H9 (cell line): ENCODE data around the gene RAB15. TPM values are rescaled to one million over a fixed set of nuclear protein-coding genes. Genes with fewer than 3 reads are reported as not detected.

Experiments
- DNase-seq: peaks from one replicate; pipeline ENCODE4 v3.0.0-alpha.2; 2017
- H2AFZ ChIP-seq: one replicate; pipeline ENCODE4 v1.6.1; 2013; ENCODE audit warnings: mild to moderate bottlenecking, low read length, control low read depth, moderate library complexity
- H2AK5ac ChIP-seq: 2 replicates; pipeline ENCODE4 v1.6.1; 2013; ENCODE audit warnings: low read length, control low read depth, mixed read lengths; ENCODE audit not compliant: insufficient read length
- H2BK120ac ChIP-seq: one replicate; pipeline ENCODE4 v1.6.1; 2013; ENCODE audit warnings: low read depth, mild to moderate bottlenecking, low read length, control low read depth, inconsistent platforms; ENCODE audit not compliant: poor library complexity, severe bottlenecking
- H2BK12ac ChIP-seq: 2 replicates; pipeline ENCODE4 v1.6.1; 2013; ENCODE audit warnings: low read length, control low read depth, mixed read lengths, low read depth; ENCODE audit not compliant: insufficient read length
- H2BK15ac ChIP-seq: 2 replicates; pipeline ENCODE4 v1.6.1; 2013; ENCODE audit warnings: low read depth, low read length, control low read depth
- H2BK20ac ChIP-seq: one replicate; pipeline ENCODE4 v1.6.1; 2013; ENCODE audit warnings: low read depth, mild to moderate bottlenecking, low read length, control low read depth, inconsistent platforms; ENCODE audit not compliant: poor library complexity, severe bottlenecking
- H2BK5ac ChIP-seq: 2 replicates; pipeline ENCODE4 v1.6.1; 2013; ENCODE audit warnings: low read length, control low read depth, mixed read lengths; ENCODE audit not compliant: insufficient read length
- H3K14ac ChIP-seq: 2 replicates; pipeline ENCODE4 v1.6.1; 2013; ENCODE audit warnings: low read length, control low read depth; ENCODE audit not compliant: insufficient read depth
- H3K18ac ChIP-seq: 2 replicates; pipeline ENCODE4 v1.6.1; 2013; ENCODE audit warnings: low read depth, mild to moderate bottlenecking, mixed read lengths, low read length, control low read depth; ENCODE audit not compliant: insufficient read length
- H3K23ac ChIP-seq: 2 replicates; pipeline ENCODE4 v1.6.1; 2013; ENCODE audit warnings: low read length, control low read depth, mixed read lengths, low read depth; ENCODE audit not compliant: insufficient read length
- H3K23me2 ChIP-seq: 2 replicates; pipeline ENCODE4 v1.6.1; 2013; ENCODE audit warnings: low read depth, mild to moderate bottlenecking, mixed read lengths, low read length, control low read depth; ENCODE audit not compliant: insufficient read length, poor library complexity, severe bottlenecking
- H3K27ac ChIP-seq: 2 replicates; pipeline ENCODE4 v1.5.1; 2013; ENCODE audit warnings: low read length, control low read depth, mixed read lengths, low read depth; ENCODE audit not compliant: insufficient read length
- H3K27me3 ChIP-seq: 2 replicates; pipeline ENCODE4 v1.6.1; 2013; ENCODE audit warnings: low read length, control low read depth, inconsistent platforms; ENCODE audit not compliant: insufficient read depth
- H3K4ac ChIP-seq: 2 replicates; pipeline ENCODE4 v1.6.1; 2013; ENCODE audit warnings: low read depth, mild to moderate bottlenecking, control low read depth, inconsistent platforms, low read length, moderate library complexity
- H3K4me1 ChIP-seq: 2 replicates; pipeline ENCODE4 v1.6.1; 2013; ENCODE audit warnings: low read length, control low read depth, inconsistent platforms; ENCODE audit not compliant: insufficient read depth
- H3K4me2 ChIP-seq: 2 replicates; pipeline ENCODE4 v1.6.1; 2013; ENCODE audit warnings: low read length, control low read depth, mixed read lengths; ENCODE audit not compliant: insufficient read length, insufficient read depth
- H3K56ac ChIP-seq: 2 replicates; pipeline ENCODE4 v1.6.1; 2013; ENCODE audit warnings: low read depth, mild to moderate bottlenecking, mixed read lengths, low read length, control low read depth; ENCODE audit not compliant: insufficient read length
- H3K79me1 ChIP-seq: 2 replicates; pipeline ENCODE4 v1.6.1; 2013; ENCODE audit warnings: low read depth, mild to moderate bottlenecking, moderate library complexity, low read length, control low read depth, inconsistent platforms; ENCODE audit not compliant: insufficient read depth, poor library complexity, severe bottlenecking
- H3K79me2 ChIP-seq: 2 replicates; pipeline ENCODE4 v1.6.1; 2013; ENCODE audit warnings: low read length, control low read depth, inconsistent platforms; ENCODE audit not compliant: insufficient read depth
- H3K9ac ChIP-seq: 2 replicates; pipeline ENCODE4 v1.6.1; 2013; ENCODE audit warnings: low read length, control low read depth, mixed read lengths; ENCODE audit not compliant: insufficient read length; ENCODE audit errors: extremely low read depth
- H3K9me3 ChIP-seq: one replicate; pipeline ENCODE4 v1.6.1; 2013; ENCODE audit warnings: low read depth, low read length, inconsistent platforms; ENCODE audit not compliant: control insufficient read depth
- H3T11ph ChIP-seq: one replicate; pipeline ENCODE4 v1.6.1; 2013; ENCODE audit warnings: mild to moderate bottlenecking, low read length, control low read depth, inconsistent platforms
- H4K20me1 ChIP-seq: one replicate; pipeline ENCODE4 v1.6.1; 2013; ENCODE audit not compliant: control insufficient read depth, insufficient read length, insufficient read depth
- H4K5ac ChIP-seq: 2 replicates; pipeline ENCODE4 v1.6.1; 2013; ENCODE audit warnings: low read depth, mild to moderate bottlenecking, mixed read lengths, low read length, control low read depth; ENCODE audit not compliant: insufficient read length
- H4K8ac ChIP-seq: replicated peaks from 2 replicates; pipeline ENCODE4 v1.6.1; 2013; ENCODE audit warnings: low read length, control low read depth, mixed read lengths, low read depth; ENCODE audit not compliant: insufficient read length
- H4K91ac ChIP-seq: 2 replicates; pipeline ENCODE4 v1.6.1; 2013; ENCODE audit warnings: low read depth, mild to moderate bottlenecking, moderate library complexity, mixed read lengths, low read length, control low read depth; ENCODE audit not compliant: insufficient read length
- H3K27ac Mint-ChIP-seq, 3 experiments: 2 replicates in 2 of 3; 3 replicates in 1 of 3; pipeline ENCODE4 v1.8.0; 2020 to 2021; ENCODE audit warnings: mixed read lengths in 3 of 3, mild to moderate bottlenecking in 1 of 3, moderate library complexity in 1 of 3
- H3K27me3 Mint-ChIP-seq: 2 replicates; pipeline ENCODE4 v1.8.0; 2021; ENCODE audit warnings: low read depth, mild to moderate bottlenecking, moderate library complexity, mixed read lengths
- H3K36me3 Mint-ChIP-seq, 3 experiments: 2 replicates in 2 of 3; 3 replicates in 1 of 3; pipeline ENCODE4 v1.8.0; 2020 to 2021; ENCODE audit warnings: low read depth in 3 of 3, mixed read lengths in 3 of 3; ENCODE audit not compliant: insufficient read depth in 1 of 3
- H3K4me1 Mint-ChIP-seq, 2 experiments: 2 replicates each; pipeline ENCODE4 v1.8.0; 2020; ENCODE audit warnings: mixed read lengths in 2 of 2
- H3K4me3 Mint-ChIP-seq, 2 experiments: 2 replicates in 1 of 2; 3 replicates in 1 of 2; pipeline ENCODE4 v1.8.0; 2020 to 2021; ENCODE audit warnings: mild to moderate bottlenecking in 2 of 2, mixed read lengths in 2 of 2, moderate library complexity in 1 of 2
- H3K9me3 Mint-ChIP-seq, 2 experiments: 2 replicates in 1 of 2; 3 replicates in 1 of 2; pipeline ENCODE4 v1.8.0; 2020; ENCODE audit warnings: mild to moderate bottlenecking in 2 of 2, mixed read lengths in 2 of 2, moderate library complexity in 1 of 2
- WGBS: extraction: QIAGEN DNeasy Blood & Tissue Kit; methylation state at CpG from one replicate; pipeline ENCODE4 v1.1.7; 2013; ENCODE audit warnings: missing lambda C conversion rate, low lambda C conversion rate, mixed read lengths; ENCODE audit not compliant: insufficient read length; ENCODE audit errors: extremely low coverage; 5-methylcytosine and 5-hydroxymethylcytosine counted together
- total RNA-seq: library from RNA; stranded (reverse); gene quantifications from 2 replicates; pipeline ENCODE4 v1.2.1, GENCODE V29; 2021
- TF ChIP-seq, protein P1 (sequence below): fragments of 200-600 bp; sonication (generic); conservative IDR thresholded peaks from 3 replicates; pipeline ENCODE4 v1.8.0; 2021; ENCODE audit warnings: antibody characterized with exemption, mild to moderate bottlenecking

The RAB15 gene
- total RNA-seq, 1 experiment from 2014 or later: 54.3 TPM

DNA sequence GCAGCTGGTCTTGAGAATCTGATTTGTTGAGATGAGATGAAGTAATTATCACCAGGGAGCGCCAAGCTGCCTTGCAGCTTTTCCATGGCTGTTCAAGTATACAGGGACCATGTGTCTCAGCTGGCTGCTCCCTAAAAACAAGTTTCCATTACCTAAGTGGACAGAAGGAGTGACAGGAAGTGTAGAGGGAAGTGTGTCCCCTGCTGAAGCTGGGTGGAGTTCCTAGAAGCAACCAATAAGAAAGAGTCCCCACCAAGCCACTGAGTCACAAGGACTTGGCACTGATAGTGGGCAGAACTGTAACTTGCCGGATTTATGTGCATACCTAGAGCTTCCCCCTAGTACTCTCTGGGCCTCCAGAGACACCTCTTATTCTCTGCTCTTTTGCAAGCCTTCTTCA, 28.1 kb downstream of the RAB15 start:
- Histone ChIP-seq H3K27ac (no peak overlapping the region), H3K79me2 (no peaks in the 10 kb centered on the region), H2AFZ (no peak overlapping the region), H3K4me1 (peaks cover 2% of the 10 kb centered on the region; the same call in 1 of the 2 replicates), H4K91ac (no peak overlapping the region), H3K9me3 (no peaks in the 10 kb centered on the region), H3K9ac (no peak overlapping the region), H3K18ac (no peak overlapping the region), H4K20me1 (no peaks in the 10 kb centered on the region), H4K8ac (no peak overlapping the region), H4K5ac (no peak overlapping the region), H2BK12ac (no peak overlapping the region), H2BK15ac (no peak overlapping the region), H2AK5ac (no peak overlapping the region), H3K4me2 (no peak overlapping the region), H3K79me1 (no peaks in the 10 kb centered on the region), H3K4ac (no peak overlapping the region), H3K14ac (no peak overlapping the region), H3K23ac (no peak overlapping the region), H3K23me2 (no peaks in the 10 kb centered on the region), H2BK20ac (no peak overlapping the region), H3T11ph (no peak overlapping the region), H3K56ac (no peak overlapping the region), H2BK5ac (no peak overlapping the region), H3K27me3 (no peaks in the 10 kb centered on the region), H2BK120ac (no peak overlapping the region)
- WGBS: no CpG with 5 or more reads among the region's 2 CpGs
- peaks cover 24 to 27% of the 10 kb centered on the region in 2 experiments for H3K4me1 Mint-ChIP-seq
- no peak for DNase-seq
- no peaks in the 10 kb centered on the region for H3K9me3 Mint-ChIP-seq
- TF ChIP-seq, protein P1, sequence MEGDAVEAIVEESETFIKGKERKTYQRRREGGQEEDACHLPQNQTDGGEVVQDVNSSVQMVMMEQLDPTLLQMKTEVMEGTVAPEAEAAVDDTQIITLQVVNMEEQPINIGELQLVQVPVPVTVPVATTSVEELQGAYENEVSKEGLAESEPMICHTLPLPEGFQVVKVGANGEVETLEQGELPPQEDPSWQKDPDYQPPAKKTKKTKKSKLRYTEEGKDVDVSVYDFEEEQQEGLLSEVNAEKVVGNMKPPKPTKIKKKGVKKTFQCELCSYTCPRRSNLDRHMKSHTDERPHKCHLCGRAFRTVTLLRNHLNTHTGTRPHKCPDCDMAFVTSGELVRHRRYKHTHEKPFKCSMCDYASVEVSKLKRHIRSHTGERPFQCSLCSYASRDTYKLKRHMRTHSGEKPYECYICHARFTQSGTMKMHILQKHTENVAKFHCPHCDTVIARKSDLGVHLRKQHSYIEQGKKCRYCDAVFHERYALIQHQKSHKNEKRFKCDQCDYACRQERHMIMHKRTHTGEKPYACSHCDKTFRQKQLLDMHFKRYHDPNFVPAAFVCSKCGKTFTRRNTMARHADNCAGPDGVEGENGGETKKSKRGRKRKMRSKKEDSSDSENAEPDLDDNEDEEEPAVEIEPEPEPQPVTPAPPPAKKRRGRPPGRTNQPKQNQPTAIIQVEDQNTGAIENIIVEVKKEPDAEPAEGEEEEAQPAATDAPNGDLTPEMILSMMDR: no peak
- no peak overlapping the region for H3K4me3 Mint-ChIP-seq
- no peaks in the 10 kb centered on the region for H3K27me3 Mint-ChIP-seq
- H3K36me3 Mint-ChIP-seq: peaks cover 10 to 37% (median 29%) of the 10 kb centered on the region in 3 experiments
- H3K27ac Mint-ChIP-seq: peak overlapping the region in 2 of 3 experiments; percentile 3 to 56; a peak in 3 of 7 replicates
